ENCODE data around the gene ZSWIM8.

The ZSWIM8 gene

DNA sequence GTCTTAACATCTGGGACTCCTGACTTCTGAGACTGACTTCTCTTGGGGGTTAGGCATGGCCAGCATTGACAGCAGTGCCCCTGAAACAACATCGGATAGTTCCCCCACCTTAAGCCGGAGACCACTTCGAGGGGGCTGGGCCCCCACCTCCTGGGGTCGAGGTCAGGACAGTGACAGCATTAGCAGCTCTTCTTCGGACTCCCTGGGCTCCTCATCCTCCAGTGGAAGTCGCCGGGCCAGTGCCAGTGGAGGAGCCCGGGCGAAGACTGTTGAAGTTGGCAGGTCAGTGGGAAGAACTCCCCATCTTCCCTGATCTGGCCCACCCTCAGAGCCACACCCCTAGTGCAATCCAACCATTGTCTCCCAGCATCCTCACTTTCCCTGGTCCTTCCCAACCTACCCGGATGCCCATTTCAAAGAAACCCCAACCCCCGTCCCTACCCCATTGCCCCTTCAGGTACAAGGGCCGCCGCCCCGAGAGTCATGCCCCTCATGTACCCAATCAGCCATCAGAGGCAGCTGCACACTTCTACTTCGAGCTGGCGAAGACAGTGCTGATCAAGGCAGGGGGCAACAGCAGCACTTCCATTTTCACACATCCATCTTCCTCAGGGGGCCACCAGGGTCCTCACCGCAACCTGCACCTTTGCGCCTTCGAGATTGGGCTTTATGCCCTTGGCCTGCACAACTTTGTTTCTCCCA lies 12.1 kb downstream of the ZSWIM8 start:
- DNase-seq, result no peak

DNA sequence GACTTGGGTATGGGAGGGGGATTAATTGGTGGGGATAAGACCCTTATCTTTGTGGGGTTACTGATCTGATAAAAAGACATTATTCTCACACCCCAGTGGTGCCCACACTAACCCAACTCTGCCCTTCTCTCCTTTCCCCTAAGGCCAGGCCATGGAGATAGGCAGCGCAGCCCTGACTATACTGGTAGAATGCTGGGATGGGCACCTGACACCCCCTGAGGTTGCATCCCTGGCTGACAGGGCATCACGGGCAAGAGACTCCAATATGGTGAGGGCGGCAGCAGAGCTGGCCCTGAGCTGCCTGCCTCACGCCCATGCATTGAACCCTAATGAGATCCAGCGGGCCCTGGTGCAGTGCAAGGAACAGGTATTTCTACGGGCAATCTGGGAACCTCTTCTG lies 12.7 kb downstream of the ZSWIM8 start:
- no peak for DNase-seq

DNA sequence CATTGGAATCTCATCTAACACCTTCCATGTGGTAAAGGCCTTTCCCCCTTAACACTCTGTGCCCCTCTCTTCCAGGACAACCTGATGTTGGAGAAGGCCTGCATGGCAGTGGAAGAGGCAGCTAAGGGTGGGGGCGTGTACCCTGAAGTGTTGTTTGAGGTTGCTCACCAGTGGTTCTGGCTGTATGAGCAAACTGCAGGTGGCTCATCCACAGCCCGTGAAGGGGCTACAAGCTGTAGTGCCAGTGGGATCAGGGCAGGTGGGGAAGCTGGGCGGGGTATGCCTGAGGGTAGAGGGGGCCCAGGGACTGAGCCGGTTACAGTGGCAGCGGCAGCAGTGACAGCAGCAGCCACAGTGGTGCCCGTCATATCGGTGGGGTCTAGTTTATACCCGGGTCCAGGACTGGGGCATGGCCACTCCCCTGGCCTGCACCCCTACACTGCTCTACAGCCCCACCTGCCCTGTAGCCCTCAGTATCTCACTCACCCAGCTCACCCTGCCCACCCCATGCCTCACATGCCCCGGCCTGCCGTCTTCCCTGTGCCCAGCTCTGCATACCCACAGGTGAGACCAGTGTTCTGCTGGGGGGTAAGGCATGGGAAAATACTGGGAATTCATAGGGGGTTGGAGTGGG lies 13.6 kb downstream of the ZSWIM8 start:
- DNase-seq, result no peak

DNA sequence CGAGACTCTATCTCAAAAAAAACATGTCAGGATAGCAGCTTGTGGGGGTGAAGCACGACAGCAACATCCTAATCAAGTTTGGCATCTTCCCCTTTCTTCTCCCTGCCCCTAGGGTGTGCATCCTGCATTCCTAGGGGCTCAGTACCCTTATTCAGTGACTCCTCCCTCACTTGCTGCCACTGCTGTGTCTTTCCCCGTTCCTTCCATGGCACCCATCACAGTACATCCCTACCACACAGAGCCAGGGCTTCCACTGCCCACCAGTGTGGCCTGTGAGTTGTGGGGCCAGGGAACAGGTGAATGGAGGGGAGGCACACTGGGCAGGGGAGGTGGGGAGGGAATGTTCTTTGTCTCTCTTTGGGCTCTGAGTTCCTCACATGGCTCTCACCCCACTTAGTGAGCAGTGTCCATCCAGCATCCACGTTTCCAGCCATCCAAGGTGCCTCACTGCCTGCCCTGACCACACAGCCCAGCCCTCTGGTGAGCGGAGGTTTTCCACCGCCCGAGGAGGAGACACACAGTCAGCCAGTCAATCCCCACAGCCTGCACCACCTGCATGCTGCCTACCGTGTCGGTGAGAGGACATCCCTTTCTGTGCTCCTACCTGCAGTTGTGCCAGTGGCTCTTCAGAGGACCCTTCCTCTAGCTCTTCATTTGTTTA lies 14.6 kb downstream of the ZSWIM8 start:
- DNase-seq, result no peak

DNA sequence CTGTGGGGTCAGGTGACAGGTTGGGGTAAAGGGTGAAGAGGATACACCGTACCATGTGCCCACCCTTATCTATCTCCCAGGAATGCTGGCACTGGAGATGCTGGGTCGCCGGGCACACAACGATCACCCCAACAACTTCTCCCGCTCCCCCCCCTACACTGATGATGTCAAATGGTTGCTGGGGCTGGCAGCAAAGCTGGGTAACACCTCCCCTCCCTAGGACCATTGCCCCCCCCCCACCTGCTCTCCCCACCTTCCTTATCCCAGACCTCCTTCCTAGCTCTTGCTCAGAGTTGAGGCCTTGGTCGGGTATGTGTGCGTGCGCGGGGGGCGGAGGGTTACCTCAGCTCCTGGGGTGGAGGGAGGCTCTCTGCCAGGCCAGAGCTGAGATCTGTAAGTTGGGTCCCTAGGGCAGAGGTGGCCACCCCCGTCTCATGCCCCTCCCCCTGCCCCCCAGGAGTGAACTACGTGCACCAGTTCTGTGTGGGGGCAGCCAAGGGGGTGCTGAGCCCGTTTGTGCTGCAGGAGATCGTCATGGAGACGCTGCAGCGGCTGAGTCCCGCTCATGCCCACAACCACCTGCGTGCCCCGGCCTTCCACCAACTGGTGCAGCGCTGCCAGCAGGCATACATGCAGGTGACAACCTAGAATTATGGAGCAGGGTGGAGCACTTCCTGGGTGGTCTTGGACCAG lies 15.3 kb downstream of the ZSWIM8 start:
- DNase-seq, result no peak

DNA sequence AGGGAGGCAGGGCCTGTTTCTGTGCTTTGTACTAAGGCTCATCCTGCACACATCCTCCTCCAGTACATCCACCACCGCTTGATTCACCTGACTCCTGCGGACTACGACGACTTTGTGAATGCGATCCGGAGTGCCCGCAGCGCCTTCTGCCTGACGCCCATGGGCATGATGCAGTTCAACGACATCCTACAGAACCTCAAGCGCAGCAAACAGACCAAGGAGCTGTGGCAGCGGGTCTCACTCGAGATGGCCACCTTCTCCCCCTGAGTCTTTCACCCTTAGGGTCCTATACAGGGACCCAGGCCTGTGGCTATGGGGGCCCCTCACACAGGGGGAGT lies 15.8 kb downstream of the ZSWIM8 start:
- DNase-seq, result no peak

DNA sequence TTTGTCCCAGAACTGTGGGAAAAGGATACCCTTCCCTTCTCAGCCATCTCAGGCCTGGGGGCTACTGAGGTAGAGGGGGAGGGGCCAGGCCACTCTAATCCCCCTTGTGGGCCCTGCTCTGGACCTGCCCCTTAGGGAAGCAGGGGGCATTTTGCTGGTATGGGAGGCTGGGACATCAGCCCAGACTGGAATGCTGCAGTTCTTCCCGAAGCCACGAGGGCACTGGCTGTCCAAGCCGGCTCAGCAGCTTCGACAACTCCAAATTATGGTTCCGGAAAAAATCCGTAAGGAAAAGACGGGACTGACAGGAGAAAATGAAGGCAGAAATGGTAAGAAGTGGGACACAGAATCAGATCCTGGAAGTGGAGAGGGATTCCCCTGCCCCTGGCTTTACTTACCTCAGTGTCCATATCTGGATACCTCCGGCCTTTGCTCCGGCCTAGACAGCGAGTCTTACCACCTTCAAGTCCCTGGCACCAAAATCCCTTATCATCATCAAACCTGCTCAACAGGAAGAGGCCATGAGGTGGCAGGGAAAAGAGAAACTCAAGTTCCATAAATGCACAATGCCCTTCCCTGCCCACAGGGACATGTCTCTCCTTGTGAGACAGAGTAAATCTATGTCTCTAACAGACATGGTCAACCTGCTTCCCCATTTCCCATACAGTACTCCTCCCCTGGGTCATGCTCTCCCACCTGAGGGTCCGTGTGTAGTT lies 17.0 kb downstream of the ZSWIM8 start:
- DNase-seq, result no peak

DNA sequence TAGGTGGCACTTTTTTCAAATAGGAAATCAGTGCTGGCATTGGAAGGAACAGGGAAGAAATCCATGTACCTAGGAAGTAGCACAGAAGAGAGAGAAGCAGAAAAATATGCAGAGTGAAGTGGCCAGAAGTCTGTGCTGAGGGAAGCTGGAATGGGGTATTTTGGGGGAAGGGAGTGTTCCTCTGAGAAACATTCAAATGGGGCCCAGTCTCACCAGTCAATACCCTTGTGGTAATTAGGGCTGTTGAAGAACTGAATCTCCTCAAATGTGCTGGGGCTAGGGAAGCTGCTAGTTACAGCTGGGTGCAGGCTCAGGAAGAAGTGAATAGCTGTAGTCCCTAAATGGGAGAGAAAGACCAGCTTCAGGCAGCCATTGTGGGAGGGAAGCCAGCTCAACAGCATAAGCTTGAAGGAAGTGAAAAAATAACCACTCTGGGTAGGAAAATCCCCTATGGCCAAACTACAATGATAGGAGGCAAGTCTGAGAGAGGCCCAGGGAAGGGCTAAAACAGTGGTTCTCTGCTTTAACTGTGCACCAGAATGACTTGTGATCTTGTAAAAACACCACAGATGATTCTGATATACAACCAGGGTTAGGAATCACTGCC lies 18.4 kb downstream of the ZSWIM8 start:
- DNase-seq, result no peak

DNA sequence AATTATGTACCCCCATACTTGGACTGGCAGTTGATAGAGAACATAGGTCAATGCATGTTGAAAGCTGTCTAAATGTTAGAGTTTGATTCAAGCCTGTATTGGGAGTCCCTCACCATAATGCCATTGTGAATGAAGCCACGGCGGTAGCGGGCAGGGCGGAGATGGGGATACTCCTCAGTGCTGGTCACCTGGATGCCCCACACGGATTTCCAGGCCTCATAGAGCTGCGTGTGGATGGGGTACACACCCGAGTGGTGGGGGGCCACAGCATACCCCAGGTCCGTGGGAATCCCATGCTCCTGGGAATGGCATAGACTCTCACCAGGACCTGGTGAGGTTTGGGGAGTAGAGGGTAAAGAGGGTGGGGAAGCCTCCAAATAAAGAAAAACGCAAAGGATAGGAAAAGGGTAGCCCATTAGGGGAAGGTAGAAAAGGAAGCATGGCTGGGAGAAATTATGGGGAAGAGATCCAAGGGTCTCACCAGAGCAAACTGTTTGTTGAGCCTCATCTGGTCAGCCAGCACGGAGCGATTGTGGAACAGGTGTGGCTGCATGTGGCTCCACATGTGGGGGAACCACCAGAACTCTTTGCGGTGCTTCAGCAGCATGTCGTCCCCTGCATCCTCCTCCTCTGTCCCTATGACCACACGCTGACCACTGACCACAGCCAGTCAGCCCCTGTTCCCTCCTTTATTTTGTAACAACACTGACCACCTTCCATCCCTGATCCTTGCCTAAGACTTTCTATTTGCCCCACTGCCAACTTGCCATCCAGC lies 21.0 kb downstream of the ZSWIM8 start:
- DNase-seq, result no peak

DNA sequence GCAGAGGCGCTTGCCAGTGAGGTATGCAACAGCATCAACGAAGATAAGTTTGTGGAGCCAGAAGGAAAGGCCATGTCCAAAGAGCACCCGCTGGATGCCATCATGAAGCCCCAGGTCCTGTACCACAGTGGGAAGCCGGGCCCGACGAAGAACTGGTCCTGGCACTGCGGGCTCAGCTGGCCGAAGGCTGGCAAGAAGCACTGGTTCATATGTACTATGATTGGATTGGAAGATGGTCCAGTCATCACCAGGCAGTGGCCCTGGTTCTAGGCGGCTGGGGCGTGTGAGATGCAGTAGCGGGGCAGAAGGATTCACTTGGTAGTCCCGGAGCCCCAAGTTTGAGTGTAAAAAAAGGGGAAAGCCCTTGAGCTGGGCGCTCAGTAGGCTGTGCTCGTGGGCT lies 22.1 kb downstream of the ZSWIM8 start:
- no peak for DNase-seq

DNA sequence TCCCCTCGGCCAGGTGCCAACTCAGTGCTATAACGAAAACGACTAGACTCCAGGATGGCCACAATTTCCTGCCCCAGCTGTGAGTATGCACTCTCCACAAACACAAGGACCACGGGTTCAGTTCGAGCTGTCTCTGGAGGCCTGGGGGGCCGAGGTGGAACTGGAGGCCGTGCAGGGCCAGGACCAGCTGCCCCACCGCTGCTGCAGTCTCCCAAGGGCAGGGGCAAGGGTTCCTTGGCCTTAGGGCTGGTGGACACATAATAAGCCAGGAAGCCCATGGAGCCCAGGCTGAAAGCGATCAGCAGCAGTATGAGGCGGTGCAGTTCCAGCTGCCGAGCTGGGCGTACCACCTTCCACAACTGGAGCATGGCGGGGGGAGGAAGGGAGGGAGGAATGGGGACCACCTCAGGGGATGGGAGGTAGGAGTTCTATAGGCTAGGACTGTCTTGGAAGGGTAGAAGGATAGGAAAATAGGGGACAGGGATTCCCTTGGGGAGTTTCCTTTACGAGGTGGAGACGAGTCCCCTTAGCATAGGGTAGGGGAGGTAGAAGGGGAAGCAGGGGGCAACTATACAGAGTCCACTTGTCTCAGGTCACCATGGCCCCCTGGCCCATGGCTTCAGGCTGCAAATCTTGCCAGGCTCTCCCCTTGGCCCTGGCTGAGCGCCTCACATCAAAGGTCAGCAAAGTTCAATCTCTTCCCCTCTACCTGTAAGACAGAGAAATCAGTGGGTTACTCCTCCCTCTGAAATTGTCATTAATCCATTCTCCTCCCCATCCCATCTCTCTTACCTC lies 22.8 kb downstream of the ZSWIM8 start:
- no peak for DNase-seq

DNA sequence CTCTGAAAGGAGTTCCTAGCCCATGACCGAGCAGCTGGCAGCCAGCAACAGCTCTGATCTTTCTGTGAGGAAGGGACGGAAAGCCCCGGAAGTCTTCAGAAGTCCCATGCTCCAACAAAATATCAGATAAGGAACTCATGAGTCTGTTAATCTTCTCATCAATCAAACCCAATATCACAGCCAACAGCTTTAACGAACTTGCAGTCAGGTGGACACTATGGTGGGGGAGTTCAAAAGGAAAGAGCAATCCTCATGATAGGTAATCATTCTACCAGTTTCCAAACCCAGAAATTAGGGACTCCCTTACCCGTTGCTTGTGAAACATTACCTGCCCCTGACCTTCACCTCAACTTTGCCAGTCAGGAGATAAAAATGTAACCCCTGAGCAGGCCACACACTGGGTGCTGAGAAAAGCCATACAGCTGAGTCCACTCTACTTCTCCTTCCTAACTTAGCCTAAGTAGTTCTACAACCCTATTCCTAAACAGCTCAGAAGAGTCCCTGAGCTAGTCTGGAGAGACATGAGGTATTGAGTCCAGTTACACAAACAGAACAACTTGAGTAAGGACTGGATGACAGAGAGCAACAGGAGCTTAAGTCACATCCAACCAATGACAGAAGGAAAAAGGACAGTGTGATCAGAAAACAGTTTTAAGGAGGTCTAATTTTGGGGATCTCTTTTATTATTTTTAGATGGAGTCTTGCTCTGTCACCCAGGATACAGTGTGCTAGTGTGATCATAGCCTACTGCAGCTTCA lies 23.8 kb downstream of the ZSWIM8 start:
- DNase-seq, result no peak

DNA sequence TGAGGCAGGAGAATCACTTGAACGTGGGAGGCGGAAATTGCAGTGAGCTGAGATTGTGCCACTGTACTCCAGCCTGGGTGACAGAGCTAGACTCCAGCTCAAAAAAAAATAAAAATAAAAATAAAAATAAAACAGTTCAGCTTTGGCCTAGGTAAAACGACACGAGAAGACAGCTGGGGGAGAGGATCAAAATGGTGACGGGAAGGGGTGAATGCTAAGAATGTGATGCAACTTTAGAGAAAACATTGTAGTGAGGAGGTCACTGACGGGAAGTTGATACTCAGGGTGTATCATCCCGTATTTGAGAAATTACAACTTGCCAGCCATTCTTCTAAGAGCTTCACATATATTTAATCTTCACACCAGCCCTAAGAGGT lies 24.9 kb downstream of the ZSWIM8 start:
- DNase-seq, result no peak

DNA sequence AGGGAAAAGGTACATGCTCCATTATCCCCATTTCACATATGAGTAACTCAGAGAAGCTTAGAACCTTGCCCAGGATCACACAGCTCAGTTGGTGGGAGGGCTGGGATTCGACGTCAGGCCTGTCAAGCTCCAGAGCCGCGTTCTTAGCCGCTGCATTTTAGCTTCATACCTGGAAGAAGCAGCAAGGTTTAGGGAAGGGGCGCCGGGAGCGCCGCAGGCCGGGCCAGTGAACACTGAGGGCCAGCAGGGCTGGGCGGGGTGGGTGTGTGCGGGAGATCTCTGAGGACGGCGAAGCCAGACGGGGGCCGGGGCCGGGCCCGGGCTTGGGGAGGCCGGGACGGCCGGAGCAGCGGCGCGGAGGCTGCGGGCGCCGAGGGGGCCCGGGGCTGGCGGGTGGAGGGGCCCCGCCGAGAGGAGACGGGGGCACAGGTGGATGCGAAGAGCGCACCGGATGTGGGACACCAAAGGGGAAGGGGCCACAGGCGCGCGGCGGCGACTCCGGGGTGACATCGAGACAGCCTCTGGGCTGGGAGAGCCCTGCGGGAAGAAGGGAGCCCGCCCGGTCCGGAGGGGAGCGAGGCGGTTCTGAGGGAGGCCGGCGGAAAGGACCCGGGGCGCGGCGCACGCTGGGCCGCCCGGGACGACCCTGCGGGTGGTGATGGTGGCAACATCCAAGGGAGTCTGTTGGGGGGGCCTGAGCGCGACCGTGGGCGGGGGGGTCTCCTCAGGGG lies 25.5 kb downstream of the ZSWIM8 start:
- DNase-seq, result no peak

DNA sequence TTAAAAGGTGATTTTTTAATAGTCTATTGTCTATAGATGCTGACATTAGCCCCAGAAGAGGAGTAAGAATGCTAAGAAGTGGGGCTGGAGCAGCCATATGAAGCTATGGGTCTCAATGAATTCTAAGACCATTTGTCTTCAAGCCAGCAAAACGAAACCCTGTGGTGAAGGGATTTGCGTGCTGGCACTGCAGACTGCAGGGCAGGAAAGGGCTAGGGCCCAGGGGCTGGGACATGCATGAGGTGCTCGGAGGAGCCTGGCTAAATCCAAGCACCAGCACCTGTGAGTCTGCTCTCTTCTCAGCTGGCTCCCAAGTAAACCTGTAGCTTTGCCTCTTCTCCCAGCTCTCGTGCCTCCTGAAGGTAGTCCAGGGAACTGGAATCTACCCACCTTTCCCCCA lies 27.3 kb downstream of the ZSWIM8 start:
- no peak for DNase-seq

DNA sequence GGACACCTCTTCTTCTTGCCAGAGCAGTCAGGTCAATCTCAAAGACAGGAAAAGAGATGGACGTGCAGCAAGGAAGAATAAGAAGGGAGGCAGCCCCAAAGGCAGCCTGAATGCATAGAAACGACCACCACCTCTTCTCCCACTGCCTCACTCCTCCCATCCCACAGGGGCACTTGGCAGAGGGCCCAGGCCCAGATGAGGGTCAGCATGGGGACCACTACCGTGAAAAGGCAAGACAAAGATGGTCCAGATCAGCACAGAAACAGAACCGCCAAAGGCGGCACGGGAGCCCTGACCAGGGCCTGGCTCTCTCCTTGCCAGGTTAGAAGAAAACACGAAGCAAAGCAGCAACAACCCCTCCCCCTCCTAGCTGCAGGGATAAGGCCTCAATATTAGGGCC lies 27.9 kb downstream of the ZSWIM8 start:
- no peak for DNase-seq

DNA sequence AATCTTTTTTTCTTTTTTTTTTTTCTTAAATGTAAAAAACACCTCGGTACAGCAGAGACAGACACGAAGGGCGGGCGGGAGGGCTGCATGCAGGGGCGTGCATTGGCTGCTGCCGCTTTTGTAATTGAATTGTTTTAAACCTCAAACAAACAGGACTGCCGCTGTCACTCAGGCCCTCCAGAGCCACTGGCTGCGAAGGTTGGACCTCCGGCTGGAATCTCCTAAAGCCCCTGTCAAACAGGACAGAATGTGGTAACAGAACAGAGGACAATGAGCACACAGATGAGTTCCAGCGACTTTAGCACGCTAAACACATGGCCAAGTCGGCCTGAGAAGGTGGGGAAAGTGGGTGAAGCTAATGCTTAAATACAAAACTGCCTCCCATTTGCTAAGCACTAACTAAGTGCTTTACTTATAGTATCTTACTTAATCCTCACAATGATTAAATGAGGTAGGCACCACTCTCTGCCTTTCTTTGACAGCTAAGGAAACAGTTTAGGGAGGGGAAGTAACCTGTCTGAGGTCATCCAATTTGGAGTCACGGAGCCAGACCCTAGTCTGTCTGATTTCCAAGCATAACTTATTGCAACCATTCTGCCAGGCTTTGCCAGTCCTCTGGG lies 29.0 kb downstream of the ZSWIM8 start:
- DNase-seq, result no peak

DNA sequence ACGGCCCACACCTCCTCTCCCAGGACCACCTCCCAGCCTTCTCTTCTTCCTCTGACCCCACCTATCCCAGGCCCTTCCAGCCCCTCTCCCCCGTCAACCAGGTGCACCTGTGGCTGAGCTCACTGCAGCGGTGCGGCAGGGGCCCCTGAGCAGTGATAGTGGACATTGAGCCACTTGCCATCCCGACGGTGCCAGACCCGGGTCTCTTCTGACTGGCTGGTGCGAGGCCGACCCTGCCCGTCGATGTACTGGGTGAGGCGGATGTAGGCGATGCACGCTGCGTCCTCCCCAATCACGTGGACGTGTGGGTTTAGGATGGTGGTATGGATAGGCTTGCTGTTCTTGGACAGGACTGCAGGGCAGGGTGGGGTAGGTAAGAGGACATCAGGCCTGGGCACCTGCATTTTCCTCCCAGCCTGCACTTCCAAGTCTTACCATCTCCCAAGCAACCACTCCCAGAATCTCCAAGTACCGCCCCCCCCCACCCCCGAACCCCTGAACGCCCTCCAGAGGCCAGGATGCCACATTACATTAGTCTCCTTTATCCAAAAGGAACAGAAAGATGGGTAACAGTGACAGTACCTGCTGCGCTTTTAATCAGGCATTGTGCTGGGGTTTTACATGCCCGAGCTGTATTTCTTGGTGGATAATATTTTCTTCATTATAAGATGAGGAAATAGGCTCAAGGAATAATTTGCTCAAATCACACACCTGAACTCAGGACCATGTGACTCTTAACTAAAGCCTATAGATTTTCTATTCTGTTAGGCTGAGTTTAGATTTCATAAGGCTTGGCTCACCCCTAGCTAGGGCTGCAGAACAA lies 29.7 kb downstream of the ZSWIM8 start:
- DNase-seq, result no peak

DNA sequence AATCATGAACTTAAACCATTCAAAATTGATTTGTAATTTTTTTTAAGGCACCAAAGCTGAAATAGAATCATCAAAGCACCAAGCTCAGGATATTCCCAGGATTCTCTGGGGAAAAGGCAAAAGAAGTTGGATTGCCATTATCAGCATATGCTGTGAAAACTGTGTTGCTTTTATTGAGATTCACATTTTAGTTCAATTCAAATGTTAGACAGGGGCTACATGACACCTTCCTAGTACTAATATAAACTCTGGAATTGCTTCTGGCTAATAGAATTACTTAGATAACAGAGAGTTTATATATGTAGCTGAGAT lies 30.3 kb downstream of the ZSWIM8 start:
- no peak for DNase-seq

Measured in NCI-H510A (cell line).